ENCODE results near the gene C2CD4C.

DNA sequence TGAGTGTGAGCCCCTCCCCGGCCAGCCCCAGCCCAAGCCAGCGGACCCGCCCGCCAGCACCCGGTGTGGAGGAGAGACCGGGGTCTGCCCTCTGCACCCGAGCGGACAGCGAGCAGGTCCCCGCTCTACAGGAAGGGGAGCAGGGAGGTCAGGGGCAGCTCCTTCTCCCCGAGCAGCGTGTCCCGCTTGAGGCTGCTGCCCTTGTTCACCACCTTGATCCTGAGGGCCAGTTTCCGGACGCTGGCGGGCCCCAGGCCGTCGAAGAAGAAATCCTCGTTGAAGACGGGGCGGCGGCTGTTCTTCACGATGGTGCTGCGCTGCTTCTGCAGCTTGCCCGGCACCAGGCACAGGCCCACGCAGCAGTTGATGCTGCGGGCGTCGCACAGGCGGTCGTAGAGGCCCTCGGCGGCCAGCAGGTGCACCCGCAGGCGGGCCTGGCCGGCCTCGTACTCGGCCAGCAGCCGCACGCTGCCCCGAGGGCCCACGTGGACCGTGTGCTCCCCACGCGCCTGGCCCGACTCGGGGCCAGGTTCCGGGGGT, 1.9 kb downstream of the C2CD4C start:
- no peak for TF ChIP-seq ZNF274 (IDR thresholded peaks at IDR 0.05; ENCODE audit: low read depth, low read length)
- no peak for TF ChIP-seq SUZ12 (IDR thresholded peaks at IDR 0.05; ENCODE audit: extremely low read depth, insufficient read depth, insufficient read length)
- no peak for TF ChIP-seq YY1 (IDR thresholded peaks at IDR 0.05; ENCODE audit: insufficient read depth, insufficient read length)
